Measurements from ENCODE around the gene STBD1.

The STBD1 gene

DNA sequence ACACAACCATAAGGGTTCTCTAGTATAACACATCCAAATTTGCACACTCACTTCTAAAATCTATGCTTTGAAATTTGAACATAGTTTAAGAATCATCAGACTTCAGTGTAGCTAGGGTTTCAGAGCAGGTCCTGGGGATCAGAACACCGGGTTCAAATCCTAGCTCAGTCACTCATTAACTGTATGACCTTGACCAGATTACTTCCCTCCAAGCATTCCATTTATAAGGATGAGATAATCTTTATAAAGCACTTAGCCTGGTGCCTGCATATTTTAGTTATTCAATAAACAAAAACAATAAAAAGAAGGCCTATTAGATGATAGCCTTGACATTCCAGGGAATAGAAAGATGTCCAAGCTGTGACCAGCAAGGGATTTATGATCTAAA lies 4.8 kb upstream of the STBD1 start:
- H3K79me1 ChIP-seq (replicated peaks; ENCODE audit: low read length, poor library complexity, severe bottlenecking) = peaks cover 9% of the 10 kb centered on the region
- peak overlapping the region; percentile 83 for H3K27ac ChIP-seq (ENCODE audit: low read length, poor library complexity, severe bottlenecking)
- peaks cover 4% of the 10 kb centered on the region for H3K4me1 ChIP-seq (ENCODE audit: control insufficient read depth, insufficient read depth, low read depth, low read length)
- H2BK15ac ChIP-seq (ENCODE audit: low read depth, poor library complexity, severe bottlenecking) = no peak overlapping the region
- DNase-seq = peak; percentile 9
- H3K18ac ChIP-seq (ENCODE audit: low read depth in 1 of 2, low read length in 2 of 2) = no peak overlapping the region
- H3K9me3 ChIP-seq (ENCODE audit: control insufficient read depth, low read length) = peaks cover 10% of the 10 kb centered on the region
- H2BK12ac ChIP-seq (ENCODE audit: low read length in 2 of 2) = no peak overlapping the region
- no peak overlapping the region for H3K14ac ChIP-seq (ENCODE audit: low read length in 2 of 2)
- no peaks in the 10 kb centered on the region for H3K27me3 ChIP-seq (ENCODE audit: control insufficient read depth in 1 of 2, insufficient read depth in 1 of 2, low read length in 2 of 2)
- H4K8ac ChIP-seq (ENCODE audit: low read length) = no peak overlapping the region
- no CpG with 5 or more reads among the region's 1 CpG for WGBS
- H3K9ac ChIP-seq (ENCODE audit: low read length) = peak overlapping the region; percentile 19
- H3K4me3 ChIP-seq (ENCODE audit: insufficient read depth in 1 of 2, low read depth in 1 of 2, low read length in 2 of 2) = peak overlapping the region in 1 of 2 experiments; percentile 9
- peak overlapping the region; percentile 2 for H3K4me2 ChIP-seq (ENCODE audit: low read length, poor library complexity, severe bottlenecking)
- H3K4ac ChIP-seq (ENCODE audit: low read depth in 1 of 2, low read length in 2 of 2) = no peak overlapping the region
- H3K23ac ChIP-seq (ENCODE audit: low read length in 2 of 2) = no peak overlapping the region
- no peak overlapping the region for H2BK5ac ChIP-seq (ENCODE audit: low read depth, low read length, poor library complexity, severe bottlenecking)
- no peak overlapping the region for H2BK120ac ChIP-seq (ENCODE audit: low read depth, low read length)
- no peak overlapping the region for H2AK5ac ChIP-seq (ENCODE audit: low read length, severe bottlenecking)
- no peak overlapping the region for H2AFZ ChIP-seq (ENCODE audit: low read depth, low read length)
- no peak overlapping the region for H4K91ac ChIP-seq (ENCODE audit: low read length)
- no peaks in the 10 kb centered on the region for H3K36me3 ChIP-seq (ENCODE audit: control insufficient read depth in 1 of 2, insufficient read depth in 2 of 2, low read depth in 1 of 2, low read length in 2 of 2)

DNA sequence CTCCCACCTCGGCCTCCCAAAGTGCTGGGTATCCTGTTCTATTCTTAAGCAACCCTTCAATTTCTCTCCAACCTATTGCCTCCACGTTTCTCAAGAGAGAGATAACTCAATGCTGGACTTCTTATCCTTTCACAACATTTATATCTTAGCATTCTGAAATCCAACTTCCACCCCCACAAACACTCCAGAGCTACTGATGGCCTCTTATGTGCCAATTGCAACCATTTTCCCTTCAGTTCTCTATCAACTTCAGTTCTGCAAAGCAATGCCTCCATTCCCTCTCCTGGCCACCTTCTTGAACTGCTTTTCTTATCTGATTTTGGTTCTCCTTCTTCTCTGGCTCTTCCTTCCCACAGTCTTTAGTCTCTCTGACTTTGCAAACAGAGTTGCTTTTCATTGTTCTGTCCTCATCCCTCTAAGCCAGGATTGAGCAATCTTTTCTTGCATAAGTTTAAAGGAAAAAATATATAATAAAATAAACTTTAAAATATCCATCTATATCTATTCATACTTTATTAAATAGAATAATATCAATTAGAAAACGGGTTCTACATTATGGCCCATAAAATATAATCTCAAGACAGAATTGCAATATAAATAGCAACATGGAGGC lies 3.6 kb upstream of the STBD1 start:
- no peaks in the 10 kb centered on the region for H3K36me3 ChIP-seq (ENCODE audit: control insufficient read depth in 1 of 2, insufficient read depth in 2 of 2, low read depth in 1 of 2, low read length in 2 of 2)
- 74% methylated on average over 3 of the region's 3 CpGs for WGBS
- H2BK5ac ChIP-seq (ENCODE audit: low read depth, low read length, poor library complexity, severe bottlenecking) = no peak overlapping the region
- no peak overlapping the region for H3K18ac ChIP-seq (ENCODE audit: low read depth in 1 of 2, low read length in 2 of 2)
- H3K9ac ChIP-seq (ENCODE audit: low read length) = no peak overlapping the region
- H3K23ac ChIP-seq (ENCODE audit: low read length in 2 of 2) = no peak overlapping the region
- H3K4ac ChIP-seq (ENCODE audit: low read depth in 1 of 2, low read length in 2 of 2) = no peak overlapping the region
- H2BK12ac ChIP-seq (ENCODE audit: low read length in 2 of 2) = no peak overlapping the region
- no peak overlapping the region for H3K4me2 ChIP-seq (ENCODE audit: low read length, poor library complexity, severe bottlenecking)
- no peak overlapping the region for H3K4me3 ChIP-seq (ENCODE audit: insufficient read depth in 1 of 2, low read depth in 1 of 2, low read length in 2 of 2)
- no peak overlapping the region for H2AFZ ChIP-seq (ENCODE audit: low read depth, low read length)
- DNase-seq = peak; percentile 12
- no peak overlapping the region for H2BK120ac ChIP-seq (ENCODE audit: low read depth, low read length)
- H2BK15ac ChIP-seq (ENCODE audit: low read depth, poor library complexity, severe bottlenecking) = no peak overlapping the region
- H3K14ac ChIP-seq (ENCODE audit: low read length in 2 of 2) = no peak overlapping the region
- H4K91ac ChIP-seq (ENCODE audit: low read length) = no peak overlapping the region
- H3K79me1 ChIP-seq (replicated peaks; ENCODE audit: low read length, poor library complexity, severe bottlenecking) = peaks cover 14% of the 10 kb centered on the region
- no peak overlapping the region for H4K8ac ChIP-seq (ENCODE audit: low read length)
- no peak overlapping the region for H2AK5ac ChIP-seq (ENCODE audit: low read length, severe bottlenecking)
- H3K4me1 ChIP-seq (ENCODE audit: control insufficient read depth, insufficient read depth, low read depth, low read length) = peaks cover 4% of the 10 kb centered on the region
- no peaks in the 10 kb centered on the region for H3K27me3 ChIP-seq (ENCODE audit: control insufficient read depth in 1 of 2, insufficient read depth in 1 of 2, low read length in 2 of 2)
- H3K27ac ChIP-seq (ENCODE audit: low read length, poor library complexity, severe bottlenecking) = no peak overlapping the region
- H3K9me3 ChIP-seq (ENCODE audit: control insufficient read depth, low read length) = peaks cover 7% of the 10 kb centered on the region

DNA sequence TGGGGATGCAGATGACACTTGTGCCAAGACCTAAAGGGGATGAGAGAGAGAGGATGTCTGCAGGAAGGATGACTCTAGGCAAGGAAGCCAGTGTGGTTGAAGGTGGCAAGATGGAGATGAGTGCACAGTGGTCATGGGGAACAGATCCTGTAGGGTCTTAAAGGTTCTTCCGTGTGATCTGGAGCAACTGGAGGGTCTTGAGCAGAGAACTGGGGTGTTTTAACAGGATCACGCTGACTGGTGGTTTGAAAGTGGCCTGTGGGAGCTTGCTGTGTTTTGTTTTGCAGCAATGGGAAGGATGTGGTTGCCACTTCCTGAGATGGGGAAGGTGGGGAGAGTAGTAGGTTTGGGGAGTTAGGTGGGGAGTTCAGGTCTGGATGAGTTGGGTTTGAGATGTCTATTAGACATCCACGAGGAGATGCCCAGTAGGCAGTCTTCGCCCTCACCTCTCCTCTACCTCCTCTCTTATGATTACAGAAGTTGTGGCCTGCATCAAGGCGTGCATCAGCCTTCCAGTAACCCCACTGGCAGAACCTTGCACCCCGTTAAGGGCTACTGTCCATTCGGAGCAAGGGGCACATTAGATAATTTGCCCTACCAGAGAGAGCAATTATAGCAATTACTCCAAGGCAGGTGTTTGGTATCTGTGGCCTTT lies 1.4 kb upstream of the STBD1 start:
- 94% methylated on average over 7 of the region's 7 CpGs for WGBS

DNA sequence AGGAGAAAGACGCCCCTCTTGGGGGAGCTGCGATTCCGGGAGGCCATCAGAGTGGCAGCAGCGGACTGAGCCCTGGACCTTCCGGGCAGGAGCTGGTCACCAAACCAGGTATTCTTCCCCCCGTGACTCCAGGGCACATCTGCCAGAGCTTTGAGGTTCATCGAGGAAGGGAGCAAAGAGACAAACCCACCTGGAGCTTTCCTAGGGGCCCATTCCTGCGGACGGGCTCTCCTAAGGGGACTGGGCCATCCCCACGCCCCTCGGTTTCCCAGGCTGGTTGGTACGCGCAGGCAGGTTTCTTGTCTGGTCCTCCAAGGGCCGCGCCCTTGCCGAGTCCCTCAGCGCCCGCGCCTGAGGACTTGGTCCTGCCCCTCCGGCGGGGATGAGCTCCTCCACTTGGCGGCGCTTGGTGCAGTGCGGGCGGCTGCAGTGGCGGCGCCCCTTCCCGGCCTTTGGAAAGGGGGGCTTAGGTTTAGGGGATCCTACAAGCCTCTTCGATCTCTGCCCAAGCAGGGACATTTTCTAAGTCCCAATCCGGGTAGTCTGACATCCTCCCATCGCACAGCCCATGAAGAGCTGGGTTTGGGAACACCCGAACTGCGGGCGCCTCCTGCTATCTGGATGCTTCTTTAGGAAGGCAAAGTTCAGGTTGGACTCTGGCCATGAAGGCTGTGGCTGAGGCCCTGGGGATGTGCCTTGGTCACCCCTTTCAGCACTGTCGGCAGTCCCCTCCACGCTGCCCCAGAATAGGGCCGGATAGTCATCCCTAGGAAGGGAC lies 538 bp downstream of the STBD1 start:
- no peak overlapping the region for H3K23ac ChIP-seq (ENCODE audit: low read length in 2 of 2)
- no peak overlapping the region for H2BK15ac ChIP-seq (ENCODE audit: low read depth, poor library complexity, severe bottlenecking)
- WGBS = 15% methylated on average over 35 of the region's 37 CpGs
- H2AFZ ChIP-seq (ENCODE audit: low read depth, low read length) = peak overlapping the region; percentile 94
- peak overlapping the region; percentile 66 to 93 for H3K4me3 ChIP-seq (ENCODE audit: insufficient read depth in 1 of 2, low read depth in 1 of 2, low read length in 2 of 2)
- H3K18ac ChIP-seq (ENCODE audit: low read depth in 1 of 2, low read length in 2 of 2) = peak overlapping the region; percentile 45 to 90
- no peak overlapping the region for H2BK120ac ChIP-seq (ENCODE audit: low read depth, low read length)
- no peaks in the 10 kb centered on the region for H3K9me3 ChIP-seq (ENCODE audit: control insufficient read depth, low read length)
- H3K4me2 ChIP-seq (ENCODE audit: low read length, poor library complexity, severe bottlenecking) = peak overlapping the region; percentile 97
- H3K79me1 ChIP-seq (replicated peaks; ENCODE audit: low read length, poor library complexity, severe bottlenecking) = peaks cover 17% of the 10 kb centered on the region
- H3K4ac ChIP-seq (ENCODE audit: low read depth in 1 of 2, low read length in 2 of 2) = peak overlapping the region; percentile 34 to 40
- H2BK5ac ChIP-seq (ENCODE audit: low read depth, low read length, poor library complexity, severe bottlenecking) = no peak overlapping the region
- peaks cover 7% of the 10 kb centered on the region for H3K4me1 ChIP-seq (ENCODE audit: control insufficient read depth, insufficient read depth, low read depth, low read length)
- no peaks in the 10 kb centered on the region for H3K27me3 ChIP-seq (ENCODE audit: control insufficient read depth in 1 of 2, insufficient read depth in 1 of 2, low read length in 2 of 2)
- no peak overlapping the region for H2AK5ac ChIP-seq (ENCODE audit: low read length, severe bottlenecking)
- peaks cover 5 to 19% of the 10 kb centered on the region in 2 experiments for H3K36me3 ChIP-seq (ENCODE audit: control insufficient read depth in 1 of 2, insufficient read depth in 2 of 2, low read depth in 1 of 2, low read length in 2 of 2)
- H3K14ac ChIP-seq (ENCODE audit: low read length in 2 of 2) = peak overlapping the region in 1 of 2 experiments; percentile 72
- peak overlapping the region; percentile 25 for H3K27ac ChIP-seq (ENCODE audit: low read length, poor library complexity, severe bottlenecking)
- DNase-seq = peak; percentile 68
- peak overlapping the region in 1 of 2 experiments; percentile 25 for H2BK12ac ChIP-seq (ENCODE audit: low read length in 2 of 2)
- H4K91ac ChIP-seq (ENCODE audit: low read length) = peak overlapping the region; percentile 3
- H3K9ac ChIP-seq (ENCODE audit: low read length) = peak overlapping the region; percentile 89
- H4K8ac ChIP-seq (ENCODE audit: low read length) = peak overlapping the region; percentile 73

More for the DNA sequence above, 1.4 kb upstream of the STBD1 start:
- no peaks in the 10 kb centered on the region for H3K27me3 ChIP-seq (ENCODE audit: control insufficient read depth in 1 of 2, insufficient read depth in 1 of 2, low read length in 2 of 2)
- peak overlapping the region; percentile 89 for H3K9ac ChIP-seq (ENCODE audit: low read length)
- H3K23ac ChIP-seq (ENCODE audit: low read length in 2 of 2) = no peak overlapping the region
- H2BK5ac ChIP-seq (ENCODE audit: low read depth, low read length, poor library complexity, severe bottlenecking) = no peak overlapping the region
- peak overlapping the region; percentile 47 for H2AK5ac ChIP-seq (ENCODE audit: low read length, severe bottlenecking)
- H3K27ac ChIP-seq (ENCODE audit: low read length, poor library complexity, severe bottlenecking) = no peak overlapping the region
- no peak overlapping the region for H2BK120ac ChIP-seq (ENCODE audit: low read depth, low read length)
- H4K91ac ChIP-seq (ENCODE audit: low read length) = no peak overlapping the region
- H3K79me1 ChIP-seq (replicated peaks; ENCODE audit: low read length, poor library complexity, severe bottlenecking) = peaks cover 17% of the 10 kb centered on the region
- peaks cover 7% of the 10 kb centered on the region for H3K4me1 ChIP-seq (ENCODE audit: control insufficient read depth, insufficient read depth, low read depth, low read length)
- H2BK12ac ChIP-seq (ENCODE audit: low read length in 2 of 2) = no peak overlapping the region
- H3K4ac ChIP-seq (ENCODE audit: low read depth in 1 of 2, low read length in 2 of 2) = no peak overlapping the region
- peak overlapping the region; percentile 37 for H2BK15ac ChIP-seq (ENCODE audit: low read depth, poor library complexity, severe bottlenecking)
- H2AFZ ChIP-seq (ENCODE audit: low read depth, low read length) = no peak overlapping the region
- H3K14ac ChIP-seq (ENCODE audit: low read length in 2 of 2) = no peak overlapping the region
- H3K9me3 ChIP-seq (ENCODE audit: control insufficient read depth, low read length) = no peaks in the 10 kb centered on the region
- H3K18ac ChIP-seq (ENCODE audit: low read depth in 1 of 2, low read length in 2 of 2) = no peak overlapping the region
- peak overlapping the region; percentile 45 for H4K8ac ChIP-seq (ENCODE audit: low read length)
- no peak for DNase-seq
- peaks cover 5 to 12% of the 10 kb centered on the region in 2 experiments for H3K36me3 ChIP-seq (ENCODE audit: control insufficient read depth in 1 of 2, insufficient read depth in 2 of 2, low read depth in 1 of 2, low read length in 2 of 2)
- H3K4me2 ChIP-seq (ENCODE audit: low read length, poor library complexity, severe bottlenecking) = no peak overlapping the region
- H3K4me3 ChIP-seq (ENCODE audit: insufficient read depth in 1 of 2, low read depth in 1 of 2, low read length in 2 of 2) = peak overlapping the region in 1 of 2 experiments; percentile 93

Measured in mesenchymal stem cell (in vitro differentiated cells and primary cell).